ENCODE data around the gene EML6. TPM values are rescaled to one million over a fixed set of nuclear protein-coding genes. Genes with fewer than 3 reads are reported as not detected.
"Not testable (repeated sequence)": the region's sequence is repeated elsewhere in the genome, so short reads cannot be mapped to it uniquely, and the experiment has no call there.

The EML6 gene
- total RNA-seq, 4 donors from 2014 or later = 0.63 to 9.0 (median 1.2) TPM

DNA sequence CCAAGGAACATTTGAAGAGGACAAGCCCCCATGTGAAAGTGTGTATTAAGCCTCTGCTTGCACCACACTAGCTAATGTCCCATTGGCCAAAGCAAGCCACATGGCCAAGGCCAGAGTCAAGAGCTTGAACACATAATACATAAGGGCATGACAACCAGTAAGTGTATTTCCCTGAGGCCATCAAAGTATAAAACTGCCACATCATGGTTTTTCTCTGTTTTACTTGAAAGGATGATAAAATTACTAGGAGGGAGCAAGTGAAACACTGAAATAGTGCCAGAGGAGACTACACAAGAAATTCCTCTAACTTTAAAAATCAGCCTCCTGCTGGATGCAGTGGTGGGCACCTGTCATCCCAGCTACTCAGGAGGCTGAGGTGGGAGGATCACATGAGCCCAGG is 30.9 kb upstream of the EML6 start:
- no peak for ATAC-seq (ENCODE audit: low FRiP score)
- TF ChIP-seq, protein P1, sequence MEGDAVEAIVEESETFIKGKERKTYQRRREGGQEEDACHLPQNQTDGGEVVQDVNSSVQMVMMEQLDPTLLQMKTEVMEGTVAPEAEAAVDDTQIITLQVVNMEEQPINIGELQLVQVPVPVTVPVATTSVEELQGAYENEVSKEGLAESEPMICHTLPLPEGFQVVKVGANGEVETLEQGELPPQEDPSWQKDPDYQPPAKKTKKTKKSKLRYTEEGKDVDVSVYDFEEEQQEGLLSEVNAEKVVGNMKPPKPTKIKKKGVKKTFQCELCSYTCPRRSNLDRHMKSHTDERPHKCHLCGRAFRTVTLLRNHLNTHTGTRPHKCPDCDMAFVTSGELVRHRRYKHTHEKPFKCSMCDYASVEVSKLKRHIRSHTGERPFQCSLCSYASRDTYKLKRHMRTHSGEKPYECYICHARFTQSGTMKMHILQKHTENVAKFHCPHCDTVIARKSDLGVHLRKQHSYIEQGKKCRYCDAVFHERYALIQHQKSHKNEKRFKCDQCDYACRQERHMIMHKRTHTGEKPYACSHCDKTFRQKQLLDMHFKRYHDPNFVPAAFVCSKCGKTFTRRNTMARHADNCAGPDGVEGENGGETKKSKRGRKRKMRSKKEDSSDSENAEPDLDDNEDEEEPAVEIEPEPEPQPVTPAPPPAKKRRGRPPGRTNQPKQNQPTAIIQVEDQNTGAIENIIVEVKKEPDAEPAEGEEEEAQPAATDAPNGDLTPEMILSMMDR (IDR thresholded peaks at IDR 0.05) = no peak

DNA sequence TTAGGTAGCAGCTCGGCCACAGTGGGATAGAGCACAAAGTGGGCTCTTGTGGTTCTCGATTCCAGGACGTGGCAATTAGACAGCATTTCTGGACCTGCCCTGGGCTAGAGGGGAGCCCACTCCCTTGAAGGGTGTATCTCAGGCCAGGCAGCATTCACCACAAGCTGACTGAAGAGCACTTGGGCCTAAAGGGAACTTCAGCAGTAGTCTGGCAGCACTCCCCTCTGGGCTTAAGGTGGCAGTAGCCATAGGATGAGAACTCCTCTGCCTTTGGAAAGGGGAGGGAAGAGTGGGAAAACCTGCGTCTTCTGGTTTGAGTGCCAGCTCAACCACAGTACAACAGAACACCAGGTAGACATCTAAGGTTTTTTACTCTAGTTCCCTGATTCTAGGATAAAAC is 28.1 kb upstream of the EML6 start:
- TF ChIP-seq, protein P1 (IDR thresholded peaks at IDR 0.05) = no peak
- DNase-seq (ENCODE audit: low spot score) (no peak), ATAC-seq (ENCODE audit: low FRiP score) (no peak)

More for the DNA sequence above, 30.9 kb upstream of the EML6 start:
- DNase-seq (ENCODE audit: low spot score) = no peak

DNA sequence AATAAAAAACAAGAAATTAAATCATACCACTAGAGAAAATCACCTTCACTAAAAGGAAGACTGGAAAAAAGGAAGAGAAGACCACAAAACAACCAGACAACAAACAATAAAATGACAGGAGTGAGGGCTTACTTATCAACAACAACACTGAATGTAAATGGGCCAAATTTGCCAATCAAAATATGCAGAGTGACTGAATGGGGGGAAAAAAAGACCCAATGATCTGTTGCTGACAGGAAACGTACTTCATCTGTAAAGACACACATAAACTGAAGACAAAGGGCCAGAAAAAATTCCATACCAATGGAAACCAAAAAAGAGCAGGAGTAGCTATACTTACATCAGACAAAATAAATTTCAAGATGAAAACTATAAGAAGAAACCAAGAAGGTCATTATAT is 25.5 kb upstream of the EML6 start:
- TF ChIP-seq, protein P1 (IDR thresholded peaks at IDR 0.05) = no peak
- DNase-seq (ENCODE audit: low spot score) = no peak
- ATAC-seq (ENCODE audit: low FRiP score) = no peak

DNA sequence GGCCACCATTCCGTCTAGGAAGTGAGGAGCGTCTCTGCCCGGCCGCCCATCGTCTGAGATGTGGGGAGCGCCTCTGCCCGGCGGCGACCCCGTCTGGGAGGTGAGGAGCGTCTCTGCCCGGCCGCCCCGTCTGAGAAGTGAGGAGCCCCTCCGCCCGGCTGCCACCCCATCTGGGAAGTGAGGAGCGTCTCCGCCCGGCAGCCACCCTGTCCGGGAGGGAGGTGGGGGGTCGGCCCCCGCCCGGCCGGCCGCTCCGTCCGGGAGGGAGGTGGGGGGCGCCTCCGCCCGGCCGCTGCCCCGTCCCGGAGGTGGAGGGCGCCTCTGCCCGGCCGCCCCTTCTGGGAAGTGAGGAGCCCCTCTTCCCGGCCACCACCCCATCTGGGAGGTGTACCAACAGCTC is 24.5 kb upstream of the EML6 start:
- not testable (repeated sequence) for DNase-seq (ENCODE audit: low spot score); ATAC-seq (ENCODE audit: low FRiP score)

DNA sequence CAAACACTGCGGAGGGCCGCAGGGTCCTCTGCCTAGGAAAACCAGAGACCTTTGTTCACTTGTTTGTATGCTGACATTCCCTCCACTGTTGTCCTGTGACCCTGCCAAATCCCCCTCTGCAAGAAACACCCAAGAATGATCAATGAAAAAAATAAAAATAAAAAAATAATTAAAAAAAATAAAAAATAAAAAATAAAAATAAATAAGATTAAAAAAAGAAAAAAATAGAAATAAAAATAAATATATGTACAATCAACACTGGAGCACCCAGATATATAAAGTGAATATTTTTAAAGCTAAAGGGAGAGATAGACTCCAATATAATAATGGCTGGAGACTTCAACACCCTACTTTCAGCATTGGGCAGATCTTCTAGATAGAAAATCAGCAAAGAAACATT is 23.8 kb upstream of the EML6 start:
- ATAC-seq (ENCODE audit: low FRiP score) (no peak), DNase-seq (ENCODE audit: low spot score) (no peak)
- TF ChIP-seq, protein P1 (IDR thresholded peaks at IDR 0.05) = no peak

DNA sequence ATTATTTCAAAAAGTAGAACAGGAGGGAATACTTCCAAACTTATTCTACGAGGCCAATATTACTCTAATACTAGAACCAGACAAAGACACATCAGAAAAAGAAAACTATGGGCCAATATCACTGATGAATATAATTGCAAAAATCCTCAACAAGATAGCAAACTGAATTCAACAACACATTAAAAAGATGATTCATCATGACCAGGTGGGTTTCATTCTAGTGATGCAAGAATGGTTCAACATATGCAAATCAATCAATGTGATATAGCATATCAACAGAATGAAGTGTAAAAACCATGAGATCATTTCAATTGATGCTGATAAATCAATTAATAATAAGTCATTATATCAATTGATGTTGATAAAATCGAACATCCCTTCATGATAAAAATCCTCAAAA is 22.4 kb upstream of the EML6 start:
- no peak for ATAC-seq (ENCODE audit: low FRiP score)
- TF ChIP-seq, protein P1 (IDR thresholded peaks at IDR 0.05) = no peak

DNA sequence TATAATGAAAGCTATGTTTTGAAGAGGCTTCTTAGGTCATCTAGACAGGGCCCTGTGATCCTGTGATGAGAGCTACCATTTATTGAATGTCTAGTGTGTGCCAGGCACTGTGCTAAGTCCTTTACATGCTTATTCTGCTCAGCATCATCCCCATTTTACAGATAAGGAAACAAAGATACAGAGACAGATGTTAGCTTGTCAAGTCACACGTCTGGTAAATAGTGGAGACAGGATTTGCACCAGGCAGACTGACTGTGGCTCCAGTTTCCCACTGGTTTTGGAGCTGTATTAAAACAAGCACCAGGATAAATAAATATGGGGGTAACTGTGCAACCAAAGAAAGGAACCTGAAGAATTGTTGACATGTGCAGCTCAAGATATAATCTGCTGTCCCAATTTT is 19.2 kb upstream of the EML6 start:
- ATAC-seq (ENCODE audit: low FRiP score) (no peak), DNase-seq (ENCODE audit: low spot score) (no peak)
- TF ChIP-seq, protein P1 (IDR thresholded peaks at IDR 0.05) = no peak

More for the DNA sequence above, 22.4 kb upstream of the EML6 start:
- no peak for DNase-seq (ENCODE audit: low spot score)
